ENCODE data around the gene USP9X.

GRCh38 chrX:41209853-41210252 is 124.6 kb downstream of the USP9X start:
- no peak for TF ChIP-seq GATA2 (IDR thresholded peaks at IDR 0.05; ENCODE audit: low read depth, low read length)
- TF ChIP-seq GATA3 (IDR thresholded peaks at IDR 0.05; ENCODE audit: low read depth, low read length) = no peak
